ENCODE measurements around the gene TCTN2.

TCTN2 gene

GRCh38 chr12:123670882-123671728 is at the start of gene TCTN2:
Gene TCTN2 (plus strand): TSS chr12:123671113. CDS start chr12:123671241, 128 bp downstream.
- ATAC-seq, result peak; percentile 99

GRCh38 chr12:123621619-123622530 is 49.0 kb upstream of the TCTN2 start:
- no peak for ATAC-seq
- no peak for DNase-seq

More at GRCh38 chr12:123670882-123671728, at the start of gene TCTN2:
- DNase-seq, result peak; percentile 96

GRCh38 chr12:123633379-123634141 is 37.4 kb upstream of the TCTN2 start, which contains the start of the genes EIF2B1 and GTF2H3:
Gene EIF2B1 (minus strand): TSS chr12:123633686. CDS start chr12:123633557, 129 bp downstream.
Gene GTF2H3 (plus strand): TSS chr12:123633829. CDS start chr12:123633860, 31 bp downstream.
- peak; percentile 98 for DNase-seq
- ATAC-seq, result peak; percentile 99

- DNase-seq, result peak; percentile 14
- no peak for ATAC-seq
These were observed 36.8 kb upstream of the TCTN2 start for GRCh38 chr12:123634142-123634561.

- no peak for ATAC-seq
These were observed 27.0 kb upstream of the TCTN2 start for GRCh38 chr12:123643911-123644310.

GRCh38 chr12:123645380-123645779 is 25.5 kb upstream of the TCTN2 start:
- no peak for ATAC-seq
- no peak for DNase-seq

More at GRCh38 chr12:123643911-123644310, 27.0 kb upstream of the TCTN2 start:
- no peak for DNase-seq

GRCh38 chr12:123645878-123646277 is 25.0 kb upstream of the TCTN2 start:
- ATAC-seq (no peak), DNase-seq (no peak)

GRCh38 chr12:123648401-123648800 is 22.5 kb upstream of the TCTN2 start:
- DNase-seq, result no peak
- ATAC-seq, result no peak

GRCh38 chr12:123654129-123654701 is 16.7 kb upstream of the TCTN2 start:
- ATAC-seq, result no peak
- DNase-seq, result no peak

- no peak for ATAC-seq
These were observed 15.5 kb upstream of the TCTN2 start for GRCh38 chr12:123655420-123655819.

GRCh38 chr12:123656392-123656791 is 14.5 kb upstream of the TCTN2 start:
- no peak for ATAC-seq
- no peak for DNase-seq

More at GRCh38 chr12:123655420-123655819, 15.5 kb upstream of the TCTN2 start:
- DNase-seq, result no peak

- no peak for ATAC-seq
These were observed 13.7 kb upstream of the TCTN2 start for GRCh38 chr12:123657211-123657610.

GRCh38 chr12:123659996-123660727 is 10.8 kb upstream of the TCTN2 start:
- DNase-seq, result no peak
- no peak for ATAC-seq

More at GRCh38 chr12:123657211-123657610, 13.7 kb upstream of the TCTN2 start:
- no peak for DNase-seq

GRCh38 chr12:123667771-123668170 is 3.1 kb upstream of the TCTN2 start:
- DNase-seq, result no peak

GRCh38 chr12:123671876-123672275 is 963 bp downstream of the TCTN2 start:
- ATAC-seq, result no peak
- no peak for DNase-seq

More at GRCh38 chr12:123667771-123668170, 3.1 kb upstream of the TCTN2 start:
- no peak for ATAC-seq

- ATAC-seq, result no peak
- no peak for DNase-seq
These were observed 4.5 kb downstream of the TCTN2 start for GRCh38 chr12:123675436-123675835.

- DNase-seq, result no peak
- no peak for ATAC-seq
These were observed 5.9 kb downstream of the TCTN2 start for GRCh38 chr12:123676616-123677320.

- DNase-seq (no peak), ATAC-seq (no peak)
These were observed 8.1 kb downstream of the TCTN2 start for GRCh38 chr12:123678981-123679380.

GRCh38 chr12:123681605-123682004 is 10.7 kb downstream of the TCTN2 start:
- no peak for DNase-seq
- no peak for ATAC-seq

- no peak for ATAC-seq
- no peak for DNase-seq
These were observed 13.1 kb downstream of the TCTN2 start for GRCh38 chr12:123683964-123684363.

Measured in stimulated activated naive CD8-positive, alpha-beta T cell treated with anti-CD3 and anti-CD28 coated beads, Interleukin-15, Interleukin-2, amounts not matched to agents 100 U/mL and 50 U/mL, for 24 hours (primary cell).